WTC11 (cell line): ENCODE results near the gene SNX2. TPM values are rescaled to one million over a fixed set of nuclear protein-coding genes. Genes with fewer than 3 reads are reported as not detected.

Experiments used
- ATAC-seq: fragments of 200-7000 bp; cut with Tn5 transposase; 2 replicates; pipeline ENCODE4 v1.10.0; 2021; ENCODE audit warnings: mild to moderate bottlenecking, moderate library complexity
- CTCF ChIA-PET: fragments of 300-600 bp; sonication (Branson Sonifier 250); formaldehyde crosslinking; loops from one replicate; lab custom pipeline; 2021; ENCODE audit warnings: antibody characterized with exemption; lab: Charles Lee
- POLR2A ChIA-PET: fragments of 350-600 bp; sonication (Branson Sonifier 250); formaldehyde crosslinking; loops from one replicate; lab custom pipeline; 2021; ENCODE audit warnings: antibody characterized with exemption; lab: Charles Lee
- DNase-seq: peaks from one replicate; pipeline ENCODE4 v3.0.0; 2021; ENCODE audit warnings: low spot score
- H3K27ac Mint-ChIP-seq: 2 replicates; pipeline ENCODE4 v1.8.0; 2021; ENCODE audit warnings: mixed read lengths
- H3K27me3 Mint-ChIP-seq: 2 replicates; pipeline ENCODE4 v1.8.0; 2021; ENCODE audit warnings: low read depth, mild to moderate bottlenecking, moderate library complexity, mixed read lengths
- H3K36me3 Mint-ChIP-seq: 2 replicates; pipeline ENCODE4 v1.8.0; 2021; ENCODE audit warnings: mixed read lengths
- H3K4me1 Mint-ChIP-seq: 2 replicates; pipeline ENCODE4 v1.8.0; 2022; ENCODE audit warnings: mixed read lengths
- H3K4me3 Mint-ChIP-seq: 2 replicates; pipeline ENCODE4 v1.8.0; 2021; ENCODE audit warnings: mild to moderate bottlenecking, moderate library complexity, mixed read lengths
- H3K9me3 Mint-ChIP-seq: 2 replicates; pipeline ENCODE4 v1.8.0; 2021; ENCODE audit warnings: mixed read lengths
- ARID4B ChIP-seq: sonication (generic); formaldehyde crosslinking; IDR thresholded peaks from 2 replicates; pipeline ENCODE4 v1.8.0; 2023; ENCODE audit warnings: missing genetic modification reagents, mild to moderate bottlenecking, borderline replicate concordance
- E2F5 ChIP-seq: sonication (generic); formaldehyde crosslinking; IDR thresholded peaks from 2 replicates; pipeline ENCODE4 v1.8.1; 2022; ENCODE audit warnings: mild to moderate bottlenecking, moderate library complexity, missing genetic modification reagents
- ETV6 ChIP-seq: sonication (generic); formaldehyde crosslinking; IDR thresholded peaks from 2 replicates; pipeline ENCODE4 v1.8.1; 2022; ENCODE audit warnings: mild to moderate bottlenecking, missing genetic modification reagents
- FOXK1 ChIP-seq: sonication (generic); formaldehyde crosslinking; IDR thresholded peaks from 2 replicates; pipeline ENCODE4 v1.8.0; 2022; ENCODE audit warnings: mild to moderate bottlenecking, moderate library complexity, missing genetic modification reagents
- FOXP1 ChIP-seq: sonication (generic); formaldehyde crosslinking; IDR thresholded peaks from 2 replicates; pipeline ENCODE4 v1.8.0; 2022; ENCODE audit warnings: missing genetic modification reagents, mild to moderate bottlenecking, moderate library complexity, borderline replicate concordance
- GRHL2 ChIP-seq: fragments of 250-450 bp; sonication (Bioruptor Pico); IDR thresholded peaks from 2 replicates; pipeline ENCODE4 v1.8.0; 2022; ENCODE audit warnings: mild to moderate bottlenecking, moderate library complexity; ENCODE audit not compliant: insufficient replicate concordance, severe bottlenecking
- IRF2 ChIP-seq: sonication (generic); formaldehyde crosslinking; IDR thresholded peaks from 2 replicates; pipeline ENCODE4 v1.8.0; 2022; ENCODE audit warnings: low read depth, missing genetic modification reagents, borderline replicate concordance
- KAT7 ChIP-seq: sonication (generic); formaldehyde crosslinking; IDR thresholded peaks from 2 replicates; pipeline ENCODE4 v1.8.1; 2023; ENCODE audit warnings: missing genetic modification reagents, mild to moderate bottlenecking, borderline replicate concordance
- NR1H2 ChIP-seq: sonication (generic); formaldehyde crosslinking; IDR thresholded peaks from 2 replicates; pipeline ENCODE4 v1.9.0; 2021; ENCODE audit warnings: mild to moderate bottlenecking, moderate library complexity, missing genetic modification reagents
- NR2C2 ChIP-seq: sonication (generic); formaldehyde crosslinking; IDR thresholded peaks from 2 replicates; pipeline ENCODE4 v1.8.0; 2022; ENCODE audit warnings: mild to moderate bottlenecking, missing genetic modification reagents
- OVOL2 ChIP-seq: fragments of 250-450 bp; sonication (Bioruptor Pico); IDR thresholded peaks from 2 replicates; pipeline ENCODE4 v1.9.0; 2021; ENCODE audit warnings: mild to moderate bottlenecking, borderline replicate concordance
- RELA ChIP-seq: sonication (generic); formaldehyde crosslinking; IDR thresholded peaks from 2 replicates; pipeline ENCODE4 v1.8.1; 2022; ENCODE audit warnings: missing genetic modification reagents, mild to moderate bottlenecking, borderline replicate concordance
- SMAD3 ChIP-seq: sonication (generic); formaldehyde crosslinking; IDR thresholded peaks from 2 replicates; pipeline ENCODE4 v1.8.0; 2022; ENCODE audit warnings: missing genetic modification reagents, mild to moderate bottlenecking, borderline replicate concordance
- SOX15 ChIP-seq: fragments of 250-450 bp; sonication (Bioruptor Pico); IDR thresholded peaks from 2 replicates; pipeline ENCODE4 v1.9.0; 2021; ENCODE audit warnings: mild to moderate bottlenecking
- SP1 ChIP-seq: sonication (generic); formaldehyde crosslinking; conservative IDR thresholded peaks from 2 replicates; pipeline ENCODE4 v1.8.1; 2022; ENCODE audit warnings: missing genetic modification reagents
- ZNF138 ChIP-seq: sonication (generic); formaldehyde crosslinking; conservative IDR thresholded peaks from 2 replicates; pipeline ENCODE4 v1.8.1; 2022; ENCODE audit warnings: mild to moderate bottlenecking, moderate library complexity, missing genetic modification reagents
- ZNF219 ChIP-seq: sonication (generic); formaldehyde crosslinking; IDR thresholded peaks from 2 replicates; pipeline ENCODE4 v1.8.0; 2023; ENCODE audit warnings: missing genetic modification reagents, mild to moderate bottlenecking, borderline replicate concordance
- ZNF423 ChIP-seq: fragments of 250-450 bp; sonication (Bioruptor Pico); IDR thresholded peaks from 2 replicates; pipeline ENCODE4 v2.1.2; 2022; ENCODE audit warnings: mild to moderate bottlenecking, moderate library complexity
- total RNA-seq: library from RNA; stranded (reverse); gene quantifications from 3 replicates; pipeline ENCODE4 v1.2.3, GENCODE V29; 2021
- TF ChIP-seq, protein P1 (sequence below): fragments of 250-450 bp; sonication (Bioruptor Pico); IDR thresholded peaks from 2 replicates; pipeline ENCODE4 v1.8.0; 2021; ENCODE audit warnings: mild to moderate bottlenecking
- TF ChIP-seq, protein P2 (sequence below): sonication (generic); formaldehyde crosslinking; IDR thresholded peaks from 2 replicates; pipeline ENCODE4 v1.8.0; 2022; ENCODE audit warnings: mild to moderate bottlenecking, missing genetic modification reagents
- TF ChIP-seq, protein P3 (sequence below): fragments of 250-450 bp; sonication (Bioruptor Pico); conservative IDR thresholded peaks from 2 replicates; pipeline ENCODE4 v1.9.0; 2021; ENCODE audit warnings: mild to moderate bottlenecking
- TF ChIP-seq, protein P4 (sequence below): sonication (generic); formaldehyde crosslinking; IDR thresholded peaks from 2 replicates; pipeline ENCODE4 v1.8.1; 2022; ENCODE audit warnings: low read depth, mild to moderate bottlenecking, moderate library complexity, missing genetic modification reagents, borderline replicate concordance
- TF ChIP-seq, protein P5 (sequence below): sonication (generic); formaldehyde crosslinking; IDR thresholded peaks from 2 replicates; pipeline ENCODE4 v1.8.1; 2023; ENCODE audit warnings: mild to moderate bottlenecking, missing genetic modification reagents, moderate library complexity

The SNX2 gene
- total RNA-seq, 1 experiment from 2014 or later = 63.7 TPM

DNA sequence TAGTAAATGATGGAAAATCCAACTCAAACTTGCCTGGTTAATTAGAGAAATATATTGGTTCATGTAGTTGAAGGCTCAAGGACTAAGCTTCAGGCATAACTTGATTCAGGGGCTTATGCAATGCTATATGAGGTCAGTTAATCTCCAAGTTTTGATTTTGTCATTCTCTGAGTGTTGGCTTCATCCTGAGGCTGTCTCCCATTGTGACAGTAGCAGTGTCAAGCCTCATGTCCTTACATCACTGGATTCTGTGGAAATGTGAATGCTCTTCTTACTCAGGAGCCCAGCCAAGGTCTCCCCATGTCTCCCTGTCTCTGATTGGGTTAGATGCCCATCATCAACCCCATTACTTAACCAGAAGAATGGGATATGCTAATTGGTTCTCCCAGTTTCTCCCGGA is 44.4 kb upstream of the SNX2 start:
- ChIA-PET CTCF (interaction anchor here (0.7 kb wide), 1 partner anchor 1874 kb away, joined by 3 read pairs; no protein-coding TSS in a partner anchor), POLR2A (interaction anchor here (0.7 kb wide), 1 partner anchor 631 kb away, joined by 5 read pairs; no protein-coding TSS in a partner anchor)
- H3K9me3 Mint-ChIP-seq = peaks cover 12% of the 10 kb centered on the region
- H3K4me1 Mint-ChIP-seq = no peaks in the 10 kb centered on the region
- TF ChIP-seq SMAD3 (CRISPR knock-in tag) (no peak), SP1 (CRISPR knock-in tag) (no peak), RELA (CRISPR knock-in tag) (no peak), NR1H2 (CRISPR knock-in tag) (no peak), ZNF138 (no peak)
- TF ChIP-seq, protein P1, sequence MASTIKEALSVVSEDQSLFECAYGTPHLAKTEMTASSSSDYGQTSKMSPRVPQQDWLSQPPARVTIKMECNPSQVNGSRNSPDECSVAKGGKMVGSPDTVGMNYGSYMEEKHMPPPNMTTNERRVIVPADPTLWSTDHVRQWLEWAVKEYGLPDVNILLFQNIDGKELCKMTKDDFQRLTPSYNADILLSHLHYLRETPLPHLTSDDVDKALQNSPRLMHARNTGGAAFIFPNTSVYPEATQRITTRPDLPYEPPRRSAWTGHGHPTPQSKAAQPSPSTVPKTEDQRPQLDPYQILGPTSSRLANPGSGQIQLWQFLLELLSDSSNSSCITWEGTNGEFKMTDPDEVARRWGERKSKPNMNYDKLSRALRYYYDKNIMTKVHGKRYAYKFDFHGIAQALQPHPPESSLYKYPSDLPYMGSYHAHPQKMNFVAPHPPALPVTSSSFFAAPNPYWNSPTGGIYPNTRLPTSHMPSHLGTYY (CRISPR knock-in tag) = no peak
- no peaks in the 10 kb centered on the region; the same call in none of the 2 replicates for H3K27me3 Mint-ChIP-seq
- no peaks in the 10 kb centered on the region for H3K36me3 Mint-ChIP-seq
- H3K27ac Mint-ChIP-seq = no peak overlapping the region
- ATAC-seq (no peak), DNase-seq (no peak)
- no peak overlapping the region for H3K4me3 Mint-ChIP-seq

DNA sequence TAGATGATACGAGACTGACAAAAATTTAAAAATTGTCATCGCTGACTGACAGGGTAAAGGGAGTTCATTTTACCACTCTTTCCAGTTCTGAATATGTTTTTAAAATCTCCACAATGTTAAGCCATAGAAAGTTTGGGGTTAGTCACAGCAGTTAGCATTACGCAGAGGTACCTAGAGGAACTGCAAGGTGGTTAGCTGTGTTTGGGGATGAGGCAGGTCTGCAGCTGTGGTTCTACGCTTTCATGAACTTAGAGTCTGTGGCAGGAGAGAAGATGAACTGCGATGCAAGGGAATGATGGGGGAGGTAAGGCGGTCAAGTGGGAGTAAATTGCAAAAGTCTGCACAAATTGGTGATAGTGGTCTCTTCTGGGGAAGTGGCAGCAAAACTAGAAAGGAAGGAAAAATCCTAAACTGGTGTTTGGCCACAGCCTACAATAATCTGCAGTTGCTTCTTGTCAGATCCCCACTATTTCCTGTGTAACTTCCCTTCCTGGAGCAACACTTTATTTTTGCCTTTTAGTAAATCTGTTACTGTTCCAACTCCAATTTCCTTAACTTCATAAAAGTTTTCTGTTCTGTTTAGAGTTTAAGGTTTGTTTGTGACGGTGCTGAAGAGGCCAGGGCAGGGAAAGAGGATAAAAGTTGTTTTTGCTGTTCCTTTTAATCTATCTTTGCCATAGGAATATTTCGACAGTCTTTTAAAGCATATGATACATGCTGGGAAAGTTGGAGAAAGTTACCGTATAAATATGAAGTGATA is 38.6 kb upstream of the SNX2 start:
- Mint-ChIP-seq H3K27ac (no peak overlapping the region), H3K4me1 (peaks cover 11% of the 10 kb centered on the region), H3K4me3 (no peak overlapping the region), H3K36me3 (no peaks in the 10 kb centered on the region), H3K9me3 (peaks cover 15% of the 10 kb centered on the region), H3K27me3 (no peaks in the 10 kb centered on the region; the same call in 1 of the 2 replicates)
- ChIA-PET POLR2A (no interaction called here), CTCF (interaction anchor here (1.0 kb wide), 1 partner anchor 32 kb away, joined by 3 read pairs; no protein-coding TSS in a partner anchor)
- ATAC-seq (peak; percentile 64), DNase-seq (no peak)
- no peak for TF ChIP-seq ETV6
- no peak for TF ChIP-seq ARID4B (CRISPR knock-in tag)
- TF ChIP-seq, protein P2, sequence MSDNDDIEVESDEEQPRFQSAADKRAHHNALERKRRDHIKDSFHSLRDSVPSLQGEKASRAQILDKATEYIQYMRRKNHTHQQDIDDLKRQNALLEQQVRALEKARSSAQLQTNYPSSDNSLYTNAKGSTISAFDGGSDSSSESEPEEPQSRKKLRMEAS = no peak
- TF ChIP-seq E2F5 (CRISPR knock-in tag) = no peak
- TF ChIP-seq, protein P3, sequence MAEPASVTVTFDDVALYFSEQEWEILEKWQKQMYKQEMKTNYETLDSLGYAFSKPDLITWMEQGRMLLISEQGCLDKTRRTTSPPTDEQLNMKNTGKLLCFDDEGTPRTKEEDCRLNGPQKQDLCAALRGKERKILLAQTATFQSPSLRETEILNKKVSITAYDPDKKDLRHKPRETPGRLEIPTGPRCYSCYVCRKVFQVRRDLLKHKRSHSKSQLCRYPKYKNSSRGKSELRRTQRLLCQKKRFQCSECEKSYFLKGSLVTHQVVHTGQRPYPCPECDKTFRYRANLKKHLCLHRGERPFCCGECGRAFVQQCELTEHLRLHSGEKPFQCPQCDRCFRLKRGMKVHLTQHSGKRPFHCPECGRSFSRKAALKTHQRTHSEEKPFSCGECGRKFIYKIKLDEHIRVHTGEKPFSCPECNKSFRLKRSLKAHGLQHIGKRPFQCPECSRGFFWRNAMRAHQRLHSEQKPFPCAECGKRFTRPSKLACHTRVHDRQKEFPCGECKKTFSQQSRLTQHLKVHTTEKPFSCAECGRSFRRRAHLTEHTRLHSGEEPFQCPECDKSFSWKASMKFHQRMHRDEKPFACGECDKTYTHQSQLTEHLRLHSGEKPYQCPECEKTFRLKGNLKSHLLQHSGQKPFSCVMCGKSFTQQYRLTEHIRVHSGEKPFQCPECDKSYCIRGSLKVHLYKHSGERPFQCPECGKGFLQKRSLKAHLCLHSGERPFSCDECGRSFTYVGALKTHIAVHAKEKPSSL = no peak
- no peak for TF ChIP-seq IRF2
- TF ChIP-seq FOXK1 (CRISPR knock-in tag) = no peak
- TF ChIP-seq KAT7 (CRISPR knock-in tag) = no peak
- TF ChIP-seq NR2C2 = no peak
- TF ChIP-seq FOXP1 (CRISPR knock-in tag) = no peak
- TF ChIP-seq, protein P4, sequence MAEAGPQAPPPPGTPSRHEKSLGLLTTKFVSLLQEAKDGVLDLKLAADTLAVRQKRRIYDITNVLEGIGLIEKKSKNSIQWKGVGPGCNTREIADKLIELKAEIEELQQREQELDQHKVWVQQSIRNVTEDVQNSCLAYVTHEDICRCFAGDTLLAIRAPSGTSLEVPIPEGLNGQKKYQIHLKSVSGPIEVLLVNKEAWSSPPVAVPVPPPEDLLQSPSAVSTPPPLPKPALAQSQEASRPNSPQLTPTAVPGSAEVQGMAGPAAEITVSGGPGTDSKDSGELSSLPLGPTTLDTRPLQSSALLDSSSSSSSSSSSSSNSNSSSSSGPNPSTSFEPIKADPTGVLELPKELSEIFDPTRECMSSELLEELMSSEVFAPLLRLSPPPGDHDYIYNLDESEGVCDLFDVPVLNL (CRISPR knock-in tag) = no peak
- TF ChIP-seq, protein P5, sequence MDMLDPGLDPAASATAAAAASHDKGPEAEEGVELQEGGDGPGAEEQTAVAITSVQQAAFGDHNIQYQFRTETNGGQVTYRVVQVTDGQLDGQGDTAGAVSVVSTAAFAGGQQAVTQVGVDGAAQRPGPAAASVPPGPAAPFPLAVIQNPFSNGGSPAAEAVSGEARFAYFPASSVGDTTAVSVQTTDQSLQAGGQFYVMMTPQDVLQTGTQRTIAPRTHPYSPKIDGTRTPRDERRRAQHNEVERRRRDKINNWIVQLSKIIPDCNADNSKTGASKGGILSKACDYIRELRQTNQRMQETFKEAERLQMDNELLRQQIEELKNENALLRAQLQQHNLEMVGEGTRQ = no peak
- TF ChIP-seq ZNF423 (CRISPR knock-in tag) = no peak
- TF ChIP-seq SOX15 (CRISPR knock-in tag) = no peak
- no peak for TF ChIP-seq ZNF219 (CRISPR knock-in tag)
- no peak for TF ChIP-seq SP1 (CRISPR knock-in tag)
- no peak for TF ChIP-seq GRHL2 (CRISPR knock-in tag)
- TF ChIP-seq OVOL2 = no peak
